Measurements from ENCODE around the gene ANKRD30B.
"Not testable (repeated sequence)": the region's sequence is repeated elsewhere in the genome, so short reads cannot be mapped to it uniquely, and the experiment has no call there.

ANKRD30B gene

DNA sequence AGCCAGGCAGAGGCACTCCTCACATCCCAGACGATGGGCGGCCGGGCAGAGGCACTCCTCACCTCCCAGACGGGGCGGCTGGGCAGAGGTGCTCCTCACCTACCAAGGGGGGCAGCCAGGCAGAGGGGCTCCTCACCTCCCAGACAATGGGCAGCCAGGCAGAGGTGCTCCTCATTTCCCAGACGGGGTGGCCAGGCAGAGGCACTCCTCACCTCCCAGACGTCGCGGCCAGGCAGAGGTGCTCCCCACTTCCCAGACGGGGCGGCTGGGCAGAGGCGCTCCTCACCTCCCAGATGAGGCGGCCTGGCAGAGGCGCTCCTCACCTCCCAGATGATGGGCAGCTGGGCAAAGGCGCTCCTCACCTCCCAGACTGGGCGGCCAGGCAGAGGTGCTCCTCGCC lies 107.7 kb downstream of the ANKRD30B start:
- not testable (repeated sequence) for DNase-seq

DNA sequence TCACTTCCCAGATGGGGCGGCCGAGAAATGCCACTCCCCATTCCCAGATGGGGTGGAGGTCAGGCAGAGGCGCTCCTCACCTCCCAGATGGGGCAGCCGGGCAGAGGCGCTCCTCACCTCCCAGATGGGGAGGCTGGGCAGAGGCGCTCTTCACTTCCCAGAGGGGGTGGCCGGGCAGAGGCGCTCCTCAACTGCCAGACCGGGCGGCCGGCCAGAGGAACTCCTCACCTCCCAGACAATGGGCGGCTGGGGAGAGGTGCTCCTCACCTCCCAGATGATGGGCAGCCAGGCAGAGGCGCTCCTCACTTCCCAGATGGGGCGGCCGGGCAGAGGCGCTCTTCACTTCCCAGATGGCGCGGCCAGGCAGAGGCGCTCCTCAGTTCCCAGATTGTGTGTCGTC lies 108.3 kb downstream of the ANKRD30B start:
- DNase-seq: not testable (repeated sequence)

DNA sequence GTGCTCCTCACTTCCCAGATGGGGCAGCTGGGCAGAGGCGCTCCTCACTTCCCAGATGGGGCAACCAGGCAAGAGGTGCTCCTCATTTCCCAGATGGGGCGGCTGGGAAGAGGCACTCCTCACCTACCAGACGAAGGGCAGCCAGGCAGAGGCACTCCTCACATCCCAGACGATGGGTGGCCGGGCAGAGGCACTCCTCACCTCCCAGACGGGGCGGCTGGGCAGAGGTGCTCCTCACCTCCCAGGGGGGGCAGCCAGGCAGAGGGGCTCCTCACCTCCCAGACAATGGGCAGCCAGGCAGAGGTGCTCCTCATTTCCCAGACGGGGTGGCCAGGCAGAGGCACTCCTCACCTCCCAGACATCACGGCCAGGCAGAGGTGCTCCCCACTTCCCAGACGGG lies 110.5 kb downstream of the ANKRD30B start:
- DNase-seq: not testable (repeated sequence)

DNA sequence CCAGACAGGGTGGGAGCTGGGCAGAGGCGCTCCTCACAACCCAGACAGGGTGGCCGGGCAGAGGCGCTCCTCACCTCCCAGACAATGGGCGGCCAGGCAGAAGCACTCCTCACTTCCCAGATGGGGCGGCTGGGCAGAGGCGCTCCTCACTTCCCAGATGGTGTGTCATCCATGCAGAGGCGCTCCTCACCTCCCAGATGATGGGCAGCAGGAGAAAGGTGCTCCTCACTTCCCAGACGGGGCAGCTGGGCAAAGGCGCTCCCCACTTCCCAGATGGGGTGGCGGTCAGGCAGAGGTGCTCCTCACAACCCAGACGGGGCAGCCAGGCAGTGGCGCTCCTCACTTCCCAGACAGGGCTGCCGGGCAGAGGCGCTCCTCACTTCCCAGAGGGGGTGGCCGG lies 112.0 kb downstream of the ANKRD30B start:
- not testable (repeated sequence) for DNase-seq

GRCh38 chr18:14866426-14866825 lies 118.5 kb downstream of the ANKRD30B start:
- not testable (repeated sequence) for DNase-seq

DNA sequence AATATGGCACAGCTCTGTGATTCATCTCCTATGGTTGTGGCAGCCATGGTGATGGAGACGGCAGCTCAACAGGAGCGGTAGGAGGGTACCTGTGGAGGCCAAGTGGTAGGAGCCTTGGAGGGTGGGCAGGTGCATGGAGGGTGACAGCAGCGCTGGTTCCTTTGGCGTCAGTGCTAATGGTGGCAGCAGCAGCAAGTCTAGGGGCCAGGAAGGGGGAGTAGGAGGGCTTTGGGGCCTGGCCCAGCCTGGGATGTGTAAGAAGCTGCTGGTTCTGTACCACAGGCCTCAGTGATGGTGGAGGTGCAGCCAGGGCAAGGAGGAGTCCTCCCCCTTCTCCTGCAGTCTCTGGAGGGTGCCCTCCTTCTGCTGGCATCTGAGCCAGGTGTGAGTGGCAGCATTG lies 120.0 kb downstream of the ANKRD30B start:
- DNase-seq: not testable (repeated sequence)

GRCh38 chr18:14868825-14869224 lies 120.9 kb downstream of the ANKRD30B start:
- DNase-seq: not testable (repeated sequence)

- DNase-seq: not testable (repeated sequence)
These were observed 130.9 kb downstream of the ANKRD30B start for GRCh38 chr18:14878826-14879225.

DNA sequence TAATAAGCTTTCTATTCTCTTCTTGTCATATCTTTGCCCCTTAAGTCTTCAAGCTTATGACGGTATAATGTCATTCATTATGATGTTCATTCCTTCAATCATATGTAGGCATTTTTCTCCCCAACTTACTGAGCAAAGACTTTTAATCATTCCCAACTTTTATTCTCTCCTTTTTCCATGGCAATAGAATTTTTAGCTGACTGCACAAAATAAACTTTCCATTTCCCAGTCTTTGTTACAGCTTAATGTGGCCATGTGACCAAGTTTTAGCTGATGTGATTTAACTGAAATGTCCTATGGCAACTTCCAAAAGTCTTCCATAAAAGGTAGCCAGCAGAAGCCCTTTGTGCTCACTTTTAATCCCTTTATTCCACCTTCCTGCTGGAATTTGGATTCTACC lies 152.5 kb downstream of the ANKRD30B start:
- no peak for DNase-seq

Measured in NCI-H510A (cell line).